Measurements from ENCODE around the gene NEURL1B. TPM values are rescaled to one million over a fixed set of nuclear protein-coding genes. Genes with fewer than 3 reads are reported as not detected.
A peak's percentile ranks its signal among the peaks of the same experiment; 100 is the strongest.
"Not testable (repeated sequence)": the region's sequence is repeated elsewhere in the genome, so short reads cannot be mapped to it uniquely, and the experiment has no call there.

Gene NEURL1B
- polyA plus RNA-seq, 2 of the 4 experiments (the other 2 are of a cell fraction) = 0.89 to 2.1 TPM

DNA sequence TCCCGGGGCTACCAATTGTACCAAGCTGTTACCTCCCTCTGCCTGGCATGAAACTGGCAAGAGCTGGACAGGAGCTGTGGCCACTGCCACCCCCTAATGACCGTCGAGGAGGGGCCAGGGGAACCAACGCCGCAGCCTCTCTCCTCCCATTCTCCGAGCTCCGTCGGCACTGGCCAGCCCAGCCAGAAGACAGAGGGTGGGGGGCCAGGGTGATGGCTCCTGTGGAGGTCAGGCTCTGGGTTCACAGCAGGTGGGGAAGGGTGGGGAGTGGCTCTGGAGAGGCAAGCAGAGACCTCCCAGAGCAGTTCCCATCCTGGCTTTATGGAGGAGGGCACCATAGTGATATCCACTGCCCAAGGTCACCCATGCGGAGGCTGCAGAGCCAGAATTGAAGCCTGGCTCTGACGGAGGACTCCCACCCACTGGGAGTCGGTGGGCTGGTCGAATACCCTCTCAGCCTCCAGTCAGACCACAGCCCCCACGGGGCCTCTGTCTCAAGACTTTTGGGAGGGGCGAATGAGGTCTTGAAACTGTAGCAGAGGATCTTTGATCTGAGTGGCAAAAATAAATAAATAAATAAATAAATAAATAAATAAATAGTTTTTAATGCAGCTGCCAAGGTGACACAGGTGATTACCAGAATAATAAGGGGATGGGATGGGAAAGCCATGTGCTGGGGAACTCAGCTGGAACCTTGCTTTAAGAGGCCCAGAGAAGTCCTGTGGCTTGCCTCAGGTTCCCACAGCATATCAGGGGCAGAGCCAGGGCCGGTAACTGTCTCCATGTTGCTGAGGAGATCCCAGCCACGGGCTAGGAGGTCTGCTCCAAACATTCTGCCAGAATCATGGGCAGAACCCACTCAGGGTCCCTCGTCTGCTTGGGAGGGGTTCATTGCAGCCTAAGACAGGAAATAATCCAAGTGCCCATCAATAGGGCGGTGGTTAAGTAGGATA, 42.5 kb upstream of the NEURL1B start:
- ChIA-PET POLR2A (no interaction called here), CTCF (interaction anchor here (1.3 to 1.9 kb wide), 2 partner anchors 25 to 119 kb away, joined by 3 to 4 read pairs; no protein-coding TSS in a partner anchor)
- Histone ChIP-seq H3K4me2 (no peak overlapping the region), H3K27ac (no peak overlapping the region), H3K4me3 (no peak overlapping the region), H3K9me3 (no peaks in the 10 kb centered on the region), H3K4me1 (no peaks in the 10 kb centered on the region)
- DNase-seq (ENCODE audit: low read depth in 1 of 2, low spot score in 1 of 2) (no peak), ATAC-seq (no peak), FAIRE-seq (no peak)
- TF ChIP-seq NFE2L2 (conservative IDR thresholded peaks at IDR 0.05; ENCODE audit: low read length) = no peak
- TF ChIP-seq RFX5 (IDR thresholded peaks at IDR 0.05) = no peak
- no peak for TF ChIP-seq CEBPB (IDR thresholded peaks at IDR 0.05)
- peak; percentile 64 for TF ChIP-seq ZC3H11A (IDR thresholded peaks at IDR 0.05)
- WGBS (ENCODE audit: missing lambda C conversion rate) = 51% methylated on average over 17 of the region's 18 CpGs

GRCh38 chr5:172599204-172599567, 41.9 kb upstream of the NEURL1B start:
- no peak for ATAC-seq
- TF ChIP-seq JUNB (IDR thresholded peaks at IDR 0.05) (no peak), CBX2 (IDR thresholded peaks at IDR 0.05; ENCODE audit: borderline replicate concordance, low read depth) (no peak), USF2 (IDR thresholded peaks at IDR 0.05) (no peak), ZSCAN20 (CRISPR knock-in tag; IDR thresholded peaks at IDR 0.05) (no peak), FOSB (CRISPR knock-in tag; IDR thresholded peaks at IDR 0.05) (no peak)
- TF ChIP-seq, protein P1, sequence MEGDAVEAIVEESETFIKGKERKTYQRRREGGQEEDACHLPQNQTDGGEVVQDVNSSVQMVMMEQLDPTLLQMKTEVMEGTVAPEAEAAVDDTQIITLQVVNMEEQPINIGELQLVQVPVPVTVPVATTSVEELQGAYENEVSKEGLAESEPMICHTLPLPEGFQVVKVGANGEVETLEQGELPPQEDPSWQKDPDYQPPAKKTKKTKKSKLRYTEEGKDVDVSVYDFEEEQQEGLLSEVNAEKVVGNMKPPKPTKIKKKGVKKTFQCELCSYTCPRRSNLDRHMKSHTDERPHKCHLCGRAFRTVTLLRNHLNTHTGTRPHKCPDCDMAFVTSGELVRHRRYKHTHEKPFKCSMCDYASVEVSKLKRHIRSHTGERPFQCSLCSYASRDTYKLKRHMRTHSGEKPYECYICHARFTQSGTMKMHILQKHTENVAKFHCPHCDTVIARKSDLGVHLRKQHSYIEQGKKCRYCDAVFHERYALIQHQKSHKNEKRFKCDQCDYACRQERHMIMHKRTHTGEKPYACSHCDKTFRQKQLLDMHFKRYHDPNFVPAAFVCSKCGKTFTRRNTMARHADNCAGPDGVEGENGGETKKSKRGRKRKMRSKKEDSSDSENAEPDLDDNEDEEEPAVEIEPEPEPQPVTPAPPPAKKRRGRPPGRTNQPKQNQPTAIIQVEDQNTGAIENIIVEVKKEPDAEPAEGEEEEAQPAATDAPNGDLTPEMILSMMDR (IDR thresholded peaks at IDR 0.05) = no peak
- ChIA-PET CTCF (no interaction called here), POLR2A (no interaction called here)
- no peak overlapping the region for H3K27ac ChIP-seq
- FAIRE-seq = no peak
- no peak overlapping the region for H3K4me3 ChIP-seq
- H3K9me3 ChIP-seq = no peaks in the 10 kb centered on the region
- WGBS (ENCODE audit: missing lambda C conversion rate) = 46% methylated on average over 3 of the region's 3 CpGs
- H3K4me1 ChIP-seq = no peaks in the 10 kb centered on the region
- H3K4me2 ChIP-seq = no peak overlapping the region
- no peak for DNase-seq (ENCODE audit: low read depth in 1 of 2, low spot score in 1 of 2)

DNA sequence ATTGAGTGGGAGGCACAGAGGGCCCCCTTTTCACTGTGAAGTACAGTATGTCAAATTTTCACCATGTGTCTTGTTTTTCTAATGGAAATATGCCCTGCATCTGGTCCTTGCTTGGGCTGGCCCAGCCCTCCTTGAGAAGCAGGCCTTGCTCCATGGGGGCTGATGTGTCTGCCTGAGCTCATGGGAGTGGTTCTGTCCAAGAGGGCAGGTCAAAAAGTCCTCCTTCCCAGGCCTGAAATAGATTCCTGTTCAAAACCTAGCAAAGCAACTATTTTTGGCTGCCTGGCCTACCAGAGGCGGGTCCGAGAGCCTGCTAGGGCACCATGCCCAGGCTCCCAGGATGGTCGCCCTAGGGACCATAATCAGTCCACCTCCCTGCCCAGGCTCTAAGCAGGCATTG, 40.5 kb upstream of the NEURL1B start:
- Histone ChIP-seq H3K27ac (no peak overlapping the region), H3K4me2 (no peak overlapping the region), H3K4me3 (no peak overlapping the region), H3K9me3 (0 out of 3 replicates have a peak, but pooled peaks cover 8% of the 10 kb centered on the region), H3K4me1 (no peaks in the 10 kb centered on the region)
- ATAC-seq = no peak
- CTCF ChIA-PET = interaction anchor here (1.2 to 1.8 kb wide), 2 partner anchors 9 to 18 kb away, joined by 3 to 4 read pairs; no protein-coding TSS in a partner anchor
- no peak for TF ChIP-seq HDAC2 (IDR thresholded peaks at IDR 0.05)
- TF ChIP-seq RARB (CRISPR knock-in tag; IDR thresholded peaks at IDR 0.05) = no peak
- TF ChIP-seq, protein P2, sequence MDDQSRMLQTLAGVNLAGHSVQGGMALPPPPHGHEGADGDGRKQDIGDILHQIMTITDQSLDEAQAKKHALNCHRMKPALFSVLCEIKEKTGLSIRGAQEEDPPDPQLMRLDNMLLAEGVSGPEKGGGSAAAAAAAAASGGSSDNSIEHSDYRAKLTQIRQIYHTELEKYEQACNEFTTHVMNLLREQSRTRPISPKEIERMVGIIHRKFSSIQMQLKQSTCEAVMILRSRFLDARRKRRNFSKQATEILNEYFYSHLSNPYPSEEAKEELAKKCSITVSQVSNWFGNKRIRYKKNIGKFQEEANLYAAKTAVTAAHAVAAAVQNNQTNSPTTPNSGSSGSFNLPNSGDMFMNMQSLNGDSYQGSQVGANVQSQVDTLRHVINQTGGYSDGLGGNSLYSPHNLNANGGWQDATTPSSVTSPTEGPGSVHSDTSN (IDR thresholded peaks at IDR 0.05) = no peak
- no peak for TF ChIP-seq RNF2 (IDR thresholded peaks at IDR 0.05; ENCODE audit: borderline replicate concordance, low read depth)
- no peak for TF ChIP-seq ZFP36 (IDR thresholded peaks at IDR 0.05; ENCODE audit: borderline replicate concordance, partially characterized antibody)
- no peak for TF ChIP-seq ZSCAN20 (CRISPR knock-in tag; IDR thresholded peaks at IDR 0.05)
- no peak for TF ChIP-seq MAFK (IDR thresholded peaks at IDR 0.05; ENCODE audit: partially characterized antibody)
- TF ChIP-seq MAZ (IDR thresholded peaks at IDR 0.05; ENCODE audit: borderline replicate concordance, low read depth, low read length) = no peak
- TF ChIP-seq HOXA7 (CRISPR knock-in tag; IDR thresholded peaks at IDR 0.05) = no peak
- TF ChIP-seq FOSB (CRISPR knock-in tag; IDR thresholded peaks at IDR 0.05) = no peak
- no peak for TF ChIP-seq SREBF2 (IDR thresholded peaks at IDR 0.05)
- FAIRE-seq = no peak
- WGBS (ENCODE audit: missing lambda C conversion rate) = 79% methylated on average over 3 of the region's 3 CpGs
- DNase-seq (ENCODE audit: low read depth in 1 of 2, low spot score in 1 of 2) = no peak
- POLR2A ChIA-PET = no interaction called here

- POLR2A ChIA-PET; FAIRE-seq; DNase-seq (ENCODE audit: low read depth in 1 of 2, low spot score in 1 of 2); ATAC-seq; H3K4me2 ChIP-seq; H3K4me1 ChIP-seq; H3K27ac ChIP-seq; H3K4me3 ChIP-seq: not testable (repeated sequence)
- peaks cover 17% of the 10 kb centered on the region; the same call in 1 of the 3 replicates for H3K9me3 ChIP-seq
- CTCF ChIA-PET = interaction anchor here (1.1 to 1.8 kb wide), 4 partner anchors 8 to 96 kb away, joined by 3 to 4 read pairs (median 4); no protein-coding TSS in a partner anchor
- 76% methylated on average over 7 of the region's 7 CpGs for WGBS (ENCODE audit: missing lambda C conversion rate)
Measured at GRCh38 chr5:172601576-172601975, 39.5 kb upstream of the NEURL1B start.

All from A549 (cell line).